ENCODE measurements around the gene ZDHHC21. TPM values are rescaled to one million over a fixed set of nuclear protein-coding genes. Genes with fewer than 3 reads are reported as not detected.
"Not testable (repeated sequence)": the region's sequence is repeated elsewhere in the genome, so short reads cannot be mapped to it uniquely, and the experiment has no call there.

Gene ZDHHC21
- total RNA-seq, 8 experiments from 2014 or later, result 5.3 to 17.1 (median 11.2) TPM

- no peaks in the 10 kb centered on the region for H3K4me1 ChIP-seq (replicated peaks in 1 of 2)
- H3K4me3 ChIP-seq, result no peak overlapping the region
- no peak for ATAC-seq (replicated peaks in 6 of 8)
- H3K27ac ChIP-seq, result no peak overlapping the region
- in situ Hi-C loops (cut with MboI; ENCODE audit: low pct_unique_long_range_greater_than_20kb in 2 of 9, low sequenced_read_pairs in 9 of 9, unreplicated experiment in 9 of 9), result no loop called here
Measured at GRCh38 chr9:14705079-14705478, 11.8 kb upstream of the ZDHHC21 start.

- WGBS, 10 experiments, result 0 to 100% (median 80%) methylated on average over 1 of the region's 3 CpGs; no CpG with 5 or more reads in 7 of the 10 experiments
Measured at GRCh38 chr9:14704281-14704680, 11.0 kb upstream of the ZDHHC21 start.

GRCh38 chr9:14702200-14702720 is 9.0 kb upstream of the ZDHHC21 start:
- Histone ChIP-seq H3K27ac (no peak overlapping the region), H3K4me1 (replicated peaks in 1 of 2) (no peaks in the 10 kb centered on the region), H3K4me3 (no peak overlapping the region)
- in situ Hi-C loops (cut with MboI; ENCODE audit: low pct_unique_long_range_greater_than_20kb in 2 of 9, low sequenced_read_pairs in 9 of 9, unreplicated experiment in 9 of 9), result no loop called here
- peak in 3 of 8 experiments; percentile 54 to 84 (median 65) for ATAC-seq (replicated peaks in 6 of 8)
- 0 to 71% (median 50%) methylated on average over 1 to 4 of the region's 4 CpGs; no CpG with 5 or more reads in 1 of the 10 experiments for WGBS, 10 experiments

More at GRCh38 chr9:14704281-14704680, 11.0 kb upstream of the ZDHHC21 start:
- ATAC-seq (replicated peaks in 6 of 8), result no peak
- in situ Hi-C loops (cut with MboI; ENCODE audit: low pct_unique_long_range_greater_than_20kb in 2 of 9, low sequenced_read_pairs in 9 of 9, unreplicated experiment in 9 of 9), result no loop called here
- Histone ChIP-seq H3K27ac (no peak overlapping the region), H3K4me3 (no peak overlapping the region), H3K4me1 (replicated peaks in 1 of 2) (no peaks in the 10 kb centered on the region)

- peak overlapping the region; percentile 56 to 94 (median 64) for H3K4me3 ChIP-seq
- in situ Hi-C loops (cut with MboI; ENCODE audit: low pct_unique_long_range_greater_than_20kb in 2 of 9, low sequenced_read_pairs in 9 of 9, unreplicated experiment in 9 of 9), result no loop called here
- WGBS, 10 experiments, result 0 to 50% (median 3%) methylated on average over 1 to 9 of the region's 35 CpGs; no CpG with 5 or more reads in 2 of the 10 experiments
- ATAC-seq (replicated peaks in 6 of 8), result peak; percentile 10 to 72 (median 66)
- peaks cover 5 to 23% of the 10 kb centered on the region in 2 donors for H3K4me1 ChIP-seq (replicated peaks in 1 of 2)
- peak overlapping the region; percentile 77 to 80 for H3K27ac ChIP-seq
Measured at GRCh38 chr9:14692470-14693250, 572 bp downstream of the ZDHHC21 start.

GRCh38 chr9:14690948-14691730 is 2.1 kb downstream of the ZDHHC21 start:
- no peak for ATAC-seq (replicated peaks in 6 of 8)
- in situ Hi-C loops (cut with MboI; ENCODE audit: low pct_unique_long_range_greater_than_20kb in 2 of 9, low sequenced_read_pairs in 9 of 9, unreplicated experiment in 9 of 9), result no loop called here
- no peak overlapping the region for H3K27ac ChIP-seq
- peaks cover 5 to 23% of the 10 kb centered on the region in 2 donors for H3K4me1 ChIP-seq (replicated peaks in 1 of 2)
- WGBS, 10 experiments, result 52 to 85% (median 71%) methylated on average over 6 to 7 of the region's 7 CpGs
- H3K4me3 ChIP-seq, result no peak overlapping the region

GRCh38 chr9:14687042-14687719 is 6.1 kb downstream of the ZDHHC21 start:
- Histone ChIP-seq H3K27ac (no peak overlapping the region), H3K4me3 (no peak overlapping the region), H3K4me1 (replicated peaks in 1 of 2) (peaks cover 0 to 13% of the 10 kb centered on the region in 2 donors)
- WGBS, 10 experiments, result 66 to 100% (median 97%) methylated on average over 1 to 12 of the region's 12 CpGs
- ATAC-seq (replicated peaks in 6 of 8), result no peak
- in situ Hi-C loops (cut with MboI; ENCODE audit: low pct_unique_long_range_greater_than_20kb in 2 of 9, low sequenced_read_pairs in 9 of 9, unreplicated experiment in 9 of 9), result no loop called here

DNA sequence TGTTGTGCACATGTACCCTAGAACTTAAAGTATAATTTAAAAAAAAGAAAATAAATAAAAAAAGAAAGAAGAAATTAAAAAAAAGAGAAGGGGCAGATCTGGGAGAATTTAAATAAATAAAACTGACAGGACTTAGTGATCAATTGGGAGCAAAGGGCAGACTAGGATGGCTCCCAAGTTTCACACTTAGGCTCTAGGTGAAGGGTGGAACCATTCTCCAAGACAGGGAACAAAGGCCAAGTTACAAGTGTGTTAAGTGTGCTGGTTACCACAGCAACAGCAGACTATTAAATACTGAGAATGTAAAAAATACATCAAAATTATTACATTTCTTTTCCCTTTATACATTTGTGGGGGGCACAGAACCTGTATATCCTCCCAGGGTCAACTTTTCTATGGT is 7.1 kb downstream of the ZDHHC21 start:
- H3K4me3 ChIP-seq, result no peak overlapping the region
- peaks cover 0 to 3% of the 10 kb centered on the region in 2 donors for H3K4me1 ChIP-seq (replicated peaks in 1 of 2)
- no peak overlapping the region for H3K27ac ChIP-seq
- in situ Hi-C loops (cut with MboI; ENCODE audit: low pct_unique_long_range_greater_than_20kb in 2 of 9, low sequenced_read_pairs in 9 of 9, unreplicated experiment in 9 of 9), result no loop called here
- no peak for ATAC-seq (replicated peaks in 6 of 8)

DNA sequence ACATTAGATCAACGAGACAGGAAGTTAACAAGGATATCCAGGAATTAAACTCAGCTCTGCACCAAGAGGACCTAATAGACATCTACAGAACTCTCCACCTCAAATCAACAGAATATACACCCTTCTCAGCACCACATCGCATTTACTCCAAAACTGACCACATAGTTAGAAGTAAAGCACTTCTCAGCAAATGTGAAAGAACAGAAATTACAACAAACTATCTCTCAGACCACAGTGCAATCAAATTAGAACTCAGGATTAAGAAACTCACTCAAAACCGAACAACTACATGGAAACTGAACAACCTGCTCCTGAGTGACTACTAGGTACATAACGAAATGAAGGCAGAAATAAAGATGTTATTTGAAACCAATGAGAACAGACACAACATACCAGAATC is 10.6 kb downstream of the ZDHHC21 start:
- H3K27ac ChIP-seq; H3K4me3 ChIP-seq; H3K4me1 ChIP-seq (replicated peaks in 1 of 2); in situ Hi-C loops (cut with MboI; ENCODE audit: low pct_unique_long_range_greater_than_20kb in 2 of 9, low sequenced_read_pairs in 9 of 9, unreplicated experiment in 9 of 9); ATAC-seq (replicated peaks in 6 of 8): not testable (repeated sequence)
- WGBS, 10 experiments, result 73 to 100% (median 82%) methylated on average over 1 to 3 of the region's 4 CpGs; no CpG with 5 or more reads in 6 of the 10 experiments

DNA sequence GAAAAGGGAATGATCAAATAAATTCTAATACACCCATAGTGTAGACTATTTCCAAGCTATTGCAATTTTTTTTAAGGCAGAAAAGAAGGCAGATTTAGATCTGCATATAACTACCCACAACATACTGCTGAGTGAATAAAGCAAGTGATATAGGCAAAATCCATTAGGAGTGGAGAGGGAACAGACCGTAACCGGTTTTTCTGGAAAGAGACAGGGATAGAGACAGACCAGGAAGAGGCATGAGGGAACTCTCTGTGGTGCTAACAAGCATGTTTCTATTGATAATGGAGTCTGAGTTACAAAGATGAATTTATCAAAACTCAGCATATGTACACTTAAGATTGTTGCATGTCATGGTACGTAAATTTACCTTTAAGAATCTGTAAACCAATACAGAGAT is 14.5 kb downstream of the ZDHHC21 start:
- no peak overlapping the region for H3K4me3 ChIP-seq
- H3K27ac ChIP-seq, result no peak overlapping the region
- in situ Hi-C loops (cut with MboI; ENCODE audit: low pct_unique_long_range_greater_than_20kb in 2 of 9, low sequenced_read_pairs in 9 of 9, unreplicated experiment in 9 of 9), result no loop called here
- 14 to 91% (median 78%) methylated on average over 1 to 3 of the region's 3 CpGs; no CpG with 5 or more reads in 3 of the 10 experiments for WGBS, 10 experiments
- H3K4me1 ChIP-seq (replicated peaks in 1 of 2), result no peaks in the 10 kb centered on the region
- no peak for ATAC-seq (replicated peaks in 6 of 8)

DNA sequence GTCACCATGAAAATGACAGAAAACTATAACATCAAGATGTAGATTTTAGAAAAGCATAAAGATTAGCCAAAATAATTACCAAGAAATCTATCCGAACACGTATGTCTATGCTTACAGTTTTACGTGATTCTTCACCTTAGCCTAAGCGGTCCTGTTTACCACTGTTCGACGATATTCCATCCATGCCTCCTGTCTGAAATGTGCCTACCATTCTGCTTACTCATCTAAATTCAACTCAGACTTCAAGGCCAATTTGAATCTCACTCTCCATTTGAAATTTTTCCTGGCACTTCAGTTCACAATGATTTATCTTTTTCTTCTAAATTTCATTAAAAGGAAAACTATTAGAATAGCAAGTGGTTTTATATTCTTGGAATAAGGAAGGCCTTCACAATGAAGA is 15.4 kb downstream of the ZDHHC21 start:
- WGBS, 10 experiments, result 83 to 100% (median 97%) methylated on average over 3 to 6 of the region's 6 CpGs; no CpG with 5 or more reads in 1 of the 10 experiments
- no peak for ATAC-seq (replicated peaks in 6 of 8)
- H3K4me1 ChIP-seq (replicated peaks in 1 of 2), result no peaks in the 10 kb centered on the region
- in situ Hi-C loops (cut with MboI; ENCODE audit: low pct_unique_long_range_greater_than_20kb in 2 of 9, low sequenced_read_pairs in 9 of 9, unreplicated experiment in 9 of 9), result no loop called here
- no peak overlapping the region for H3K4me3 ChIP-seq
- H3K27ac ChIP-seq, result no peak overlapping the region

DNA sequence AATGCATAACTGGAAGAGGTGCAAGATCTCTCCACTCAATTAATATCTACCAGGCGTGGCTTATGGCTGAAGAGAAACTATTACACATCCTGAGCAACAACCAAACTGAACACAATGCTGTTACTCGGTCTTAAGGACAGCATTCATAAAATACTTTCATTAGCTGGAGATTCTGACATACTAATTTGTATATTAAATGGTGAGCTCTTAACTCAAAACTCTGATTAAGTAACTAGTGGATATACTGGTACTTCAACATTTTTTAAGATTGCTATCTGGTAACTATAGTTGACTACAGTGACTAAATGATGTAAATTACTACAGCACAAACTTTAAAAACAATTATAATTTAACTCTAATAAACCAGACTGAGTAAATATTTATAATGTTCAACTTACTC is 15.8 kb downstream of the ZDHHC21 start:
- WGBS, 10 experiments, result 40 to 91% (median 86%) methylated on average over 1 to 2 of the region's 2 CpGs; no CpG with 5 or more reads in 2 of the 10 experiments
- no peak overlapping the region for H3K4me3 ChIP-seq
- in situ Hi-C loops (cut with MboI; ENCODE audit: low pct_unique_long_range_greater_than_20kb in 2 of 9, low sequenced_read_pairs in 9 of 9, unreplicated experiment in 9 of 9), result no loop called here
- H3K4me1 ChIP-seq (replicated peaks in 1 of 2), result no peaks in the 10 kb centered on the region
- H3K27ac ChIP-seq, result no peak overlapping the region
- ATAC-seq (replicated peaks in 6 of 8), result no peak

DNA sequence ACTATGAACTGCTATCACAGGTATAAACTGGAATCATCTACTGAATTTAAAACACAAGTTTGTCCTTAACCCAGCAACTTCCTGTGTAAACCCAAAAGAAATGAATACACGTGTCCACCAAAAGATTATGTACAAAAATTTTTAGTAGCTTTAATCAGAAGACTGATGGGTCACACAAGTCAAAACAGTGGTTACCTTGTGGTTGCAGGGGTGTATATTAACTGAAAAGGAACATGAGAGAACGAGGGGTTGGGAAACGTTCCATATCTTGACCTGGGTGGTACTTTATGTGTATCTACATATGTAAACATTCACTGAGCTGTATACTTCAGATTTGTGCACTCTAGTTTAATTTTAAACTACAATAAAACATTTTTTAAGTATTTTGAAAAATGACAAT is 18.6 kb downstream of the ZDHHC21 start:
- no peak overlapping the region for H3K27ac ChIP-seq
- in situ Hi-C loops (cut with MboI; ENCODE audit: low pct_unique_long_range_greater_than_20kb in 2 of 9, low sequenced_read_pairs in 9 of 9, unreplicated experiment in 9 of 9), result no loop called here
- H3K4me1 ChIP-seq (replicated peaks in 1 of 2), result no peaks in the 10 kb centered on the region
- ATAC-seq (replicated peaks in 6 of 8), result no peak
- no peak overlapping the region for H3K4me3 ChIP-seq
- 44 to 100% (median 91%) methylated on average over 1 to 3 of the region's 3 CpGs; no CpG with 5 or more reads in 1 of the 10 experiments for WGBS, 10 experiments

- 74 to 100% (median 94%) methylated on average over 2 to 3 of the region's 3 CpGs; no CpG with 5 or more reads in 1 of the 10 experiments for WGBS, 10 experiments
- H3K27ac ChIP-seq, result no peak overlapping the region
- ATAC-seq (replicated peaks in 6 of 8), result no peak
- no peaks in the 10 kb centered on the region for H3K4me1 ChIP-seq (replicated peaks in 1 of 2)
- in situ Hi-C loops (cut with MboI; ENCODE audit: low pct_unique_long_range_greater_than_20kb in 2 of 9, low sequenced_read_pairs in 9 of 9, unreplicated experiment in 9 of 9), result no loop called here
- no peak overlapping the region for H3K4me3 ChIP-seq
Measured at GRCh38 chr9:14671377-14671776, 21.9 kb downstream of the ZDHHC21 start.
